HG03558 (cell line): ENCODE results near the gene FHL1.

ENCODE experiments used
- ATAC-seq: cut with Tn5 transposase; IDR thresholded peaks from one replicate; pipeline ENCODE4 v1.9.1; 2021; ENCODE audit warnings: moderate number of reproducible peaks; ENCODE audit not compliant: unreplicated experiment; ENCODE audit errors: extremely low read depth

The FHL1 gene

DNA sequence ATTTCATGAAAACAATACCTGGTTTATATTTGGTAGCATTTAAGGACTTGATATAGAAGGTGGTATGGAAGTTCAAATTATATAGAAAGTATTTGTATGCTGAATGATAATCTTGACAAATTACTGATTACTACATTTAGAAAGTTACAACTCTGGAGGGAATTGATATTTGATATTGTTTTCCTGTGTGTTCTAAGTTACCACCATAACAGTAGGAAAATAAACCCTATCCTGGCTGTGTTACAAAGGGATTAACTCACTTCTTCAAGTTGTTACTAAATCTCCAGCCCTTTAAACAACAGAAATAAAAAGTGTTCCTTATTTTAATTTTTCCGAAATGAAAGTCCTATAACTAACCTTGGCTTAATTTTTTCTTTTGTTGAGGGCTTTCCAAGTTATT lies 36.6 kb downstream of the FHL1 start:
- ATAC-seq: no peak

GRCh38 chrX:136185401-136186022 lies 38.2 kb downstream of the FHL1 start:
- ATAC-seq: no peak

DNA sequence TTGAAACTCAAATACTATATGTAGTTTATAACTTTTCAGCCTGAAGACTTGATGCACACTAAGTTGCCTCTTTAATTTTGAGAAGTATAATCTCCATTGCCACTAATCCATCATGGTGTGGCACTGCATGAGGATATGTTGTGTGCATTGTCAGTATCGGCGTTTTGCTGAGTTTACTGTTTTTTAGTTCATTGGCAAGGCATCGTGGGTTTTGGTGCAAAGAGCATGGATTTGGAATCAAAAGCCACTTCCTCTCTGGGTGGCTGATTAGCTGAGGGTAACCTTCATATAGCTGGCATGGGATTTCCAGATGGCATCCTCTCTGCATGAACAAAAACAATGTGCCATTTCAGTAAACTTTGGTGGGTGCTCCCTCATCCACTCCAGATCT lies 38.7 kb downstream of the FHL1 start:
- ATAC-seq: no peak

GRCh38 chrX:136189222-136189621 lies 41.9 kb downstream of the FHL1 start:
- ATAC-seq: no peak

GRCh38 chrX:136190038-136190713 lies 42.8 kb downstream of the FHL1 start:
- no peak for ATAC-seq

GRCh38 chrX:136191171-136191570 lies 43.8 kb downstream of the FHL1 start:
- no peak for ATAC-seq

DNA sequence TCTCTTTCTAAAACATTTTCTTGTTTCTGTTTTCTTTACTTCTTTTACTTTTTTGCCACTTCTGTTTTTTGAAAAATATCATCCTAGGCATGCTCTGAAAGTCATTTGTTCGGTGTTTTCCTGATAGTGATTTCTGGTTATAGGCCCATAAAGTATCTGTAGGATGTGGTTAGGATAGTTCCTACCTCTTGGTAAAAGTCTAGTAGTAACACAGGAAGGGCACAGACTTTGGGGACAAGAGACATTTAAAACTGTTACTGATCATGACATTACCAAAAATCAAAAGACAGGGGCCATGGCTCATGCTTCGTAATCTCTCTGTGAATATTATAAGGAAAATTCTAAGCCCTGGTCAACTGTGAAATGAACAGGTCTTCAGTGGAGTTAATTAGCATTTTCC lies 44.8 kb downstream of the FHL1 start:
- no peak for ATAC-seq

GRCh38 chrX:136192839-136193414 lies 45.6 kb downstream of the FHL1 start:
- no peak for ATAC-seq

DNA sequence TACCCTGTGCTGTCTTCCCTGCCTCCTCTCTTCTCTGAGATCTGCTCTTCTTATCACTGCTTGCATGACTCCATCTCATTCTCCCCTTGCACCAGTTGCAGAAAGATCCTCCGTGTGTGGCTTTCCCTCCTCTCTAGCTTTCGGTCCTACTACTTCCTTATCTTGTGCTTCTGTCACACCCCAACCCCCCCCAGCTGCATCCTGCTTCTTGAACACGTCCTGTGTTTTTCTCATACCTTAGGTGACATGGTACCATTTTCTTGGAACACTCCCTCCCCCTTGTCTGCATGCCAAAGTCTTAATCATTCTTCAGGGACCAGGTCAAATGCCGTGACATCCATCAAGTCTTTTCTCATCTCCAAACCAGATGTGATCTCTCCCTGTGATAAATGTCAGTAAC lies 46.4 kb downstream of the FHL1 start:
- ATAC-seq: no peak

GRCh38 chrX:136194536-136194935 lies 47.2 kb downstream of the FHL1 start:
- no peak for ATAC-seq

DNA sequence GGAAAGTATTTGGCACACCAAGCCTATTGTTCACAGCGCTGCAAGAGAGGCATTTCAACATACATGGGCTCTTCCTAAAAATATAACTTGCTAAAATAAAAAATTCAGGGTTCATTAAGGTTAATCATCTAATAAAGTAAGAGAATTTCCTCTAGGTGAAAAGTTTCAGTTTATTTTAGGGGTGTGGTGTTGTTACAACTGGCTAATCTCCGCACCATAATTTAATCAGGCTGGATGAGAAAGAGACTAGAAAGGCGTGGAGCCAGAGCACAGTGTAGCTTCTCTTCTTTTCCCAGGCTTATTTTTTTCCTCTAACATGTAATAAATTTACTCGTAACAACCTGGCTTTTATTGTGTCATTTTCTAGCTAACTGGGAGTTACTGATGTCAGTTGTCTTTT lies 47.9 kb downstream of the FHL1 start:
- no peak for ATAC-seq

GRCh38 chrX:136196691-136197155 lies 49.4 kb downstream of the FHL1 start:
- ATAC-seq: no peak

DNA sequence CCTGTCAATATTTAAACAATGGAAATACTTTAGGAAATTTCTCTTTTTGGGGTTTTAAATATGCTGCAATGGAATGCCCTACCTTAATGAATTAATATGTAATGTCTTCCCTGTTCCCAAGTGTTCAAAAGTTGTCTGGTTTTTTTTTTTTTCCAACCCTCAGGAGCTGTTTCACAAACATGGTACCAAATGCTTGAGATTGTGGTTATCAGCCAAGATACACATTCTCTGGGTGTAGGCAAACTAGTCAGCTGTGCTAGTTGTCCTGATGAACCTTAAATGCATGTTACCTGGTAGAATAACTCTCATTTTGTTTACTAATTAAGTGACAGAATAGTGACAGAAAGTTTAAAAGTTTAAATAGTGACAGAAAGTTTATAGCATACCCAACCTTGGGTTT lies 50.7 kb downstream of the FHL1 start:
- no peak for ATAC-seq

GRCh38 chrX:136198678-136199243 lies 51.4 kb downstream of the FHL1 start:
- ATAC-seq: no peak

- no peak for ATAC-seq
These were observed 52.0 kb downstream of the FHL1 start for GRCh38 chrX:136199365-136199764.

GRCh38 chrX:136200466-136200865 lies 53.1 kb downstream of the FHL1 start:
- ATAC-seq: no peak

DNA sequence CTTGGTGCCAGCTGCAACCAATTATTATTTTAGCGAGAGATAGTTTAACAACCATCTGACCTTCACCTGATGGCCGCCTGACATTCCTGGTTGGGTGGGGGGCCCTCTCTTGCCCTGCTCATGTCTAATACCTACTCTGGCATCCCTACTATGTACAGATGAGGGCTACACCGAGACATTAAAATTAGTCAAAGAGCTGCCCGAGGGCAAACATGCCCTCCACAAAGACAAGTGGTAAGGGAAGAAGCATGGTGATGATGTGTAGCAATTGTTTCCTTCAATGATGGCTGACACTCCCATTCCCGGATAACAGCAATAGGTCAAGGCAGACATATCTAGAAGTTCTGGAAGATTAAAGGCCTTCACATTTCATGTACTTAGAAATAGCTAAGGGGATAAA lies 54.3 kb downstream of the FHL1 start:
- ATAC-seq: no peak

DNA sequence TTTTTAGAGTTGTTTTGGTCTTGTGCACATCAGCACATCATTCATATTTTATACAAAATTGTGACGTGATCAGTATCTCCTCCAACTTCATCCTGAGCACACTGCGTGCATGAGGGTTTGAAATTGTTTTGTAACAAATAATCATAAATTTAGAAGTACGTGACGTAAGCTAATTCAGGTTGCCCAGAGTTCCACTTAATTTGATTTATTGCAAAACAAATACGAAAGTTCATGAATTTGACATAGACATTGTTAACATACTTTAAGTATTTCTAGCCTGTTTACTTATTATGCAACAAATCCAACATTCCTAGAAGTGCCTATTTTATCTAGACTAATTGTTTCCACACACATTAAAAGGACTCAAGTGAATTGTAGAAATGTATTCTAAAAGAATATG lies 55.6 kb downstream of the FHL1 start:
- no peak for ATAC-seq

DNA sequence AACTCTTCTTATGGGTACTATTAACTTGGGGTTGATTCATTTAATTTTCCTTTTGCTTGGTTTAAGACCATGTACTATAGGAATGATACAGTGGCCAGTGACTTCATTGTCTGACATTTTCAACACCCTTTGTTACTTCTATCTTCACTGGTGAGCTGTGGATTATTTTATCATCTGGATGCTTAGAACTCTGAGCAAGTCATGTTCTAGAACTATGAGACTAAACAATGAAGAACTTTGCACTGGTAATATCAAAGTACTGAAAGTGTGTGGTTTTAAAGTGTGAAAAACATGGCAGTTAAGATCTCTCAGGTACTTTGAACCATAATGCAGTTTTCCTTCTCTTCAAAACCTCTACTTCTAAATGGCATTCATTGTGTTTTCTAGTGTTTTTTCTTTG lies 56.1 kb downstream of the FHL1 start:
- no peak for ATAC-seq

DNA sequence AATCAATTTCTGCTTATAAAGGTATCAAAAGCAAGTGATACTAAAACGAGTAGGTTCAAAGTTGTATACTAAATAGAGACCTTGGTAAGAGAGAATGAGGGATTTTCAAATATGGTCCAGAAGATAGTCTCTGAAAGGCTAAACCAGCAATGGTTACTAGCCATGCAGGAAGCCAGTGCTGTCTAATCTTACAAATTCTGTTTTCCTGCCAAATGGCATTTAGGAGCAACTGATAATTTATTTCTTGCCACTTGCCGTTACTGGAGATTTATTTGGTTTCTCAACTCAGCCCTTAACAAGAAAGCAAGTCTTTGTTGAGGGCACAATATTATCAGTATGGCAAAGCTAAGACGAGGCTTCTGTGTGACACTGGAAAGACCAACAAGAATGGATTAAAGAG lies 56.6 kb downstream of the FHL1 start:
- ATAC-seq: no peak

DNA sequence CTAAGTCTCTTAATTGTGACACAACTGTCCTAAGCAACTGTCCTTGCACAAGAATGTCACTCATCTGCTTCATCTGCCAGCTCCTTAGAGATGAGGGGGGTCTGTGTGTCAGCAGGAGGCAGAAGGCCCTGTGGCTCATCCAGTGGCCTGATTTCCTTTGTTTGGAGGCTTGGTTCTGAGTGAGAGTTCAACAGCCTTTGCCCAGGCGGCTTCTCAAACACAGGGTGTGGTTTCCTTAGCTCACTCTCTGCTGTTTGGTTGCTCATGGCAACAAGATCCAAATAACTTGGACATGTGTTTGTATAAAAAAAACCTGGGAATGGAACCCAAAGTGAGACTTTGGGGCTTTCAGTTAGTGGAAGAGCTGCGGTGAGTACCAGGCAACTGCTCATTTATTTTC lies 57.2 kb downstream of the FHL1 start:
- ATAC-seq: no peak
